OCI-LY7 (cell line): ENCODE data around the gene GPR37. TPM values are rescaled to one million over a fixed set of nuclear protein-coding genes. Genes with fewer than 3 reads are reported as not detected.

Experiments
- BruUV-seq: library from RNA; stranded (reverse); fragments of 400-500 nt; replicated peaks from 2 replicates; lab custom pipeline; 2021; lab: Mats Ljungman, UMichigan
- CTCF ChIA-PET: fragments of 300-600 bp; sonication (Branson Sonifier 250); formaldehyde crosslinking; loops from one replicate; lab custom pipeline; 2022; ENCODE audit warnings: antibody characterized with exemption; ENCODE audit not compliant: unreplicated experiment; lab: Charles Lee
- POLR2A ChIA-PET: fragments of 300-600 bp; sonication (Branson Sonifier 250); formaldehyde crosslinking; loops from one replicate; lab custom pipeline; 2022; ENCODE audit warnings: antibody characterized with exemption; lab: Charles Lee
- DNase-seq: peaks from one replicate; pipeline ENCODE4 v3.0.0-alpha.2; 2015; ENCODE audit warnings: low spot score
- H2AFZ ChIP-seq: fragments of 200-600 bp; sonication (generic), shearing (Covaris generic); 2 replicates; pipeline ENCODE4 v1.6.1; 2014; ENCODE audit warnings: mild to moderate bottlenecking, antibody characterized with exemption, low read length, moderate library complexity
- H3K27ac ChIP-seq: fragments of 200-600 bp; sonication (generic); 2 replicates; pipeline ENCODE4 v1.5.1; 2014; ENCODE audit warnings: mixed run types, low read depth, mild to moderate bottlenecking, moderate library complexity, low read length, inconsistent platforms; ENCODE audit not compliant: poor library complexity, severe bottlenecking
- H3K36me3 ChIP-seq: fragments of 200-600 bp; sonication (generic); 2 replicates; pipeline ENCODE4 v1.6.1; 2014; ENCODE audit warnings: mild to moderate bottlenecking, antibody characterized with exemption, low read length, moderate library complexity, mixed read lengths; ENCODE audit not compliant: insufficient read depth
- H3K4me1 ChIP-seq: fragments of 200-600 bp; sonication (generic); 2 replicates; pipeline ENCODE4 v1.5.1; 2014; ENCODE audit warnings: mild to moderate bottlenecking, low read length; ENCODE audit not compliant: insufficient read depth, poor library complexity, severe bottlenecking
- H3K4me2 ChIP-seq: fragments of 200-600 bp; sonication (generic); 2 replicates; pipeline ENCODE4 v1.6.1; 2014; ENCODE audit warnings: mild to moderate bottlenecking, low read length
- H3K4me3 ChIP-seq: fragments of 200-600 bp; sonication (generic); 2 replicates; pipeline ENCODE4 v1.5.1; 2014; ENCODE audit warnings: mild to moderate bottlenecking, low read depth, low read length; ENCODE audit not compliant: poor library complexity, severe bottlenecking
- H3K79me2 ChIP-seq: fragments of 200-600 bp; sonication (generic); 2 replicates; pipeline ENCODE4 v1.6.1; 2016; ENCODE audit warnings: low read depth, mild to moderate bottlenecking, low read length, moderate library complexity, mixed read lengths; ENCODE audit not compliant: insufficient read depth
- H3K9me2 ChIP-seq: fragments of 200-600 bp; sonication (generic); 2 replicates; pipeline ENCODE4 v1.6.1; 2016; ENCODE audit warnings: mild to moderate bottlenecking, low read length, mixed read lengths; ENCODE audit not compliant: insufficient read depth
- H3K9me3 ChIP-seq: fragments of 200-600 bp; sonication (generic); 2 replicates; pipeline ENCODE4 v1.6.1; 2014; ENCODE audit warnings: mild to moderate bottlenecking, mixed run types, low read length, mixed read lengths
- H4K20me1 ChIP-seq: fragments of 200-600 bp; sonication (generic); 2 replicates; pipeline ENCODE4 v1.6.1; 2014; ENCODE audit warnings: mild to moderate bottlenecking, antibody characterized with exemption, low read length, moderate library complexity, mixed read lengths; ENCODE audit not compliant: insufficient read depth
- EZH2phosphoT487 ChIP-seq: fragments of 200-600 bp; sonication (generic); IDR thresholded peaks from 2 replicates; pipeline ENCODE4 v1.6.1; 2018; ENCODE audit warnings: low read depth, borderline replicate concordance, mild to moderate bottlenecking, mixed run types, antibody characterized with exemption, low read length, moderate library complexity, mixed read lengths
- intact Hi-C: fragments of 100-400 bp; cut with micrococcal nuclease; formaldehyde crosslinking; loops from one replicate; pipeline ENCODE4 v1.10.0; 2022; ENCODE audit not compliant: unreplicated experiment
- total RNA-seq, 2 experiments: library from RNA; depleted of rRNA in 1 of 2; stranded (reverse); fragments of >200 nt in 1 of 2; shearing (Covaris generic) in 1 of 2; gene quantifications; 2 replicates each; pipeline ENCODE4 v1.2.3, GENCODE V29; 2014 to 2022
- TF ChIP-seq, protein P1 (sequence below): fragments of 200-600 bp; sonication (generic); conservative IDR thresholded peaks from 2 replicates; pipeline ENCODE4 v1.5.1; 2014; ENCODE audit warnings: mild to moderate bottlenecking, antibody characterized with exemption, low read length, moderate library complexity, mixed read lengths

The GPR37 gene
- total RNA-seq, 2 experiments from 2014 or later, result not detected

DNA sequence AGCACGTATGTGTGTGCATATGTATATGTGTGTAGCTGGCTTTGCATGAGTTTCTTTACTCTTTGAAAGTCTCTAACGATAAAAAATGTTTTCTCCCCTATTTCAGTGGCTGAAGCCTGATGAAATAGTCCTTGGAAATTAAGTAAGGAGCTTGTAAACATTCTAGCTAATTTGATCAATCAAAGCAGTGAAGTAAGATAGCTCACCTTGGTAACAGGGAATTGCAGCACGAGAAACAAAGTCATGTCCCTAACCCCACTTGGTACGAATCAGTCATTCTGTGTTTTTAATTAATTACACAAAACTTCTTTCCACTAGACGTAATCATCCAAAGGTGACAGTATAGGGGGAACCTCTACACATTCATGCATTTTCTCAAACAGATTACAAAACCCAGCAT, 41.5 kb downstream of the GPR37 start:
- no peaks in the 10 kb centered on the region for H3K36me3 ChIP-seq
- intact Hi-C loops, result no loop called here
- CTCF ChIA-PET, result no interaction called here
- no peaks in the 10 kb centered on the region for H3K9me3 ChIP-seq
- DNase-seq, result no peak
- TF ChIP-seq, protein P1, sequence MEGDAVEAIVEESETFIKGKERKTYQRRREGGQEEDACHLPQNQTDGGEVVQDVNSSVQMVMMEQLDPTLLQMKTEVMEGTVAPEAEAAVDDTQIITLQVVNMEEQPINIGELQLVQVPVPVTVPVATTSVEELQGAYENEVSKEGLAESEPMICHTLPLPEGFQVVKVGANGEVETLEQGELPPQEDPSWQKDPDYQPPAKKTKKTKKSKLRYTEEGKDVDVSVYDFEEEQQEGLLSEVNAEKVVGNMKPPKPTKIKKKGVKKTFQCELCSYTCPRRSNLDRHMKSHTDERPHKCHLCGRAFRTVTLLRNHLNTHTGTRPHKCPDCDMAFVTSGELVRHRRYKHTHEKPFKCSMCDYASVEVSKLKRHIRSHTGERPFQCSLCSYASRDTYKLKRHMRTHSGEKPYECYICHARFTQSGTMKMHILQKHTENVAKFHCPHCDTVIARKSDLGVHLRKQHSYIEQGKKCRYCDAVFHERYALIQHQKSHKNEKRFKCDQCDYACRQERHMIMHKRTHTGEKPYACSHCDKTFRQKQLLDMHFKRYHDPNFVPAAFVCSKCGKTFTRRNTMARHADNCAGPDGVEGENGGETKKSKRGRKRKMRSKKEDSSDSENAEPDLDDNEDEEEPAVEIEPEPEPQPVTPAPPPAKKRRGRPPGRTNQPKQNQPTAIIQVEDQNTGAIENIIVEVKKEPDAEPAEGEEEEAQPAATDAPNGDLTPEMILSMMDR, result no peak
- no peak for TF ChIP-seq EZH2phosphoT487
- no peaks in the 10 kb centered on the region for H4K20me1 ChIP-seq
- no peak overlapping the region for H2AFZ ChIP-seq
- H3K27ac ChIP-seq, result no peak overlapping the region
- H3K79me2 ChIP-seq, result no peaks in the 10 kb centered on the region
- POLR2A ChIA-PET, result no interaction called here
- no peaks in the 10 kb centered on the region for H3K4me1 ChIP-seq
- no peaks in the 10 kb centered on the region for H3K9me2 ChIP-seq
- H3K4me2 ChIP-seq, result no peak overlapping the region
- H3K4me3 ChIP-seq, result no peak overlapping the region
- no TSS peak for BruUV-seq

DNA sequence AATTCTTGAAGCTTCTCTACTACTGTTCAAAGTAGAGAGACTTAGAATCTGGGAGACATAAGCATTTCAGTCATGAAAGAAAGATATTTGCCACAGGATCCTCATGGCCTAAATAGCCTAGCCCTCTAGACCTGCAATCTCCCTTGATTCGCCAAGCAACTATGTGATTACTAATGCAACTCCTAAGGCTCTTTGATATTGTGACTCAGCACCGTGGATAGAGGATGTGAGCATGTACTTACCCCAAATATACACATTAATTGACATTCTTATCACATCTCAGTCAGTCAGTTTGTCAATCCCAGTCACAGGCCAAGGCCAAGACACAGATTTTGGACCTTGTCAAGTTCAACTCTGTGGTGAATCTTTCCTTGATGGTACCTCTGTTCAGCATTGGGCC, 42.6 kb downstream of the GPR37 start:
- no peak overlapping the region for H2AFZ ChIP-seq
- CTCF ChIA-PET, result no interaction called here
- no peak for TF ChIP-seq EZH2phosphoT487
- TF ChIP-seq, protein P1, result no peak
- no peaks in the 10 kb centered on the region for H3K79me2 ChIP-seq
- no peak overlapping the region for H3K27ac ChIP-seq
- H3K4me2 ChIP-seq, result no peak overlapping the region
- no peak for DNase-seq
- H3K9me3 ChIP-seq, result no peaks in the 10 kb centered on the region
- H4K20me1 ChIP-seq, result no peaks in the 10 kb centered on the region
- POLR2A ChIA-PET, result no interaction called here
- intact Hi-C loops, result no loop called here
- no peaks in the 10 kb centered on the region for H3K4me1 ChIP-seq
- H3K4me3 ChIP-seq, result no peak overlapping the region
- no peaks in the 10 kb centered on the region for H3K36me3 ChIP-seq
- no peaks in the 10 kb centered on the region for H3K9me2 ChIP-seq
- BruUV-seq, result no TSS peak

DNA sequence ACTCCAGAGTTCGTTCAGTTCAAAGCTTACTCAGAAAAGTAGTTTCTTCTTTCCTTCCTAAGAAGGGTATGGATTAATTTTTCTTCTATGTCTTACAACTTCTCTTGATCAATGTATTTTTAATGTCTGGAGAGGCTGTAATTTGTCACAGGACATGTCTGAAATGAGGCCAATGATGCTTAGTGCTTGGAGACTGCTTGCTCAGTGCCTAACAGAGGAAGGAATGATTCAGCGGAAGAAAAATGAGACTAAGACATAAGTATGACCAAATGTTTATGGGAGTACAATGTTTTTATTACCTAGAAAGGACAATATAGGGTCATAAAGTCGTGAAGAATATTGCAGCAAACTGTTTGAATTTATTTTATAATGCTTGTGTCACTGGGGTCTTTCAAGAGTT, 43.3 kb downstream of the GPR37 start:
- no peaks in the 10 kb centered on the region for H4K20me1 ChIP-seq
- no peak overlapping the region for H3K4me3 ChIP-seq
- no peaks in the 10 kb centered on the region for H3K9me3 ChIP-seq
- no peak overlapping the region for H3K27ac ChIP-seq
- H2AFZ ChIP-seq, result no peak overlapping the region
- H3K36me3 ChIP-seq, result no peaks in the 10 kb centered on the region
- H3K4me2 ChIP-seq, result no peak overlapping the region
- no peaks in the 10 kb centered on the region for H3K9me2 ChIP-seq
- TF ChIP-seq, protein P1, result no peak
- no peak for TF ChIP-seq EZH2phosphoT487
- POLR2A ChIA-PET, result no interaction called here
- no TSS peak for BruUV-seq
- CTCF ChIA-PET, result no interaction called here
- H3K79me2 ChIP-seq, result no peaks in the 10 kb centered on the region
- DNase-seq, result no peak
- no peaks in the 10 kb centered on the region for H3K4me1 ChIP-seq
- intact Hi-C loops, result no loop called here
